Vagina (tissue), 2 donors: ENCODE data around the gene WWOX.

ENCODE experiments used
- POLR2A ChIP-seq, 2 donors: fragments of 450-650 bp; IDR thresholded peaks; one replicate each; pipeline ENCODE4 v1.6.1; 2017; ENCODE audit warnings: antibody characterized with exemption in 2 of 2, mild to moderate bottlenecking in 2 of 2, moderate library complexity in 2 of 2
- TF ChIP-seq, protein P1 (sequence below), 3 experiments: fragments of 450-650 bp in 2 of 3; fragments of 200-600 bp in 1 of 3; sonication (generic) in 1 of 3; IDR thresholded peaks; one replicate each; pipeline ENCODE4 v1.5.1; 2017 to 2019; ENCODE audit warnings: antibody characterized with exemption in 3 of 3, mild to moderate bottlenecking in 2 of 3, moderate library complexity in 2 of 3

DNA sequence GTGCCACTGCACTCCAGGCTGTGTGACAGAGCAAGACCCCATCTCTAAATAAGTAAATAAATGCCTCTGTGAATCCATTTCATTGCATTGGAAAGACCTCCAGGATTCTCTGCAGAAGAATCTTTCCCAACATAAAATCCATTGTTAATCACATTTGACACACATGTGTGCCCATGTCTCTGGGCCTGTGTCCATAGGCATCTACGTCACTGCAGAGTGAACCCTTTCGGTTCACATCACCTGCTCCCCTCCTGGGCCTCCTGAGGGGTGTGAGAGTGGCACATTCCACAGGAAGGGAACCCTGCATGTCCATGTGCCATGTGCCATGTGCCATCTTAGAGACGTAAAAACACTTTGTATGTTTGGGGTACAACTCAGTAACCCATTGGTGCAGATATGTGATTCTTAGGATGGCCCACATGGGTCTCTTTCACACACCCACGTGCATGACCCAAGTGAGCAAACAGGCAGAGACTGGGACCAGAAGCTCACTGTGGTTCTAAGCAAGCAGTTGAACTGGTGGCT lies 1073.6 kb downstream of the WWOX start:
- TF ChIP-seq, protein P1, sequence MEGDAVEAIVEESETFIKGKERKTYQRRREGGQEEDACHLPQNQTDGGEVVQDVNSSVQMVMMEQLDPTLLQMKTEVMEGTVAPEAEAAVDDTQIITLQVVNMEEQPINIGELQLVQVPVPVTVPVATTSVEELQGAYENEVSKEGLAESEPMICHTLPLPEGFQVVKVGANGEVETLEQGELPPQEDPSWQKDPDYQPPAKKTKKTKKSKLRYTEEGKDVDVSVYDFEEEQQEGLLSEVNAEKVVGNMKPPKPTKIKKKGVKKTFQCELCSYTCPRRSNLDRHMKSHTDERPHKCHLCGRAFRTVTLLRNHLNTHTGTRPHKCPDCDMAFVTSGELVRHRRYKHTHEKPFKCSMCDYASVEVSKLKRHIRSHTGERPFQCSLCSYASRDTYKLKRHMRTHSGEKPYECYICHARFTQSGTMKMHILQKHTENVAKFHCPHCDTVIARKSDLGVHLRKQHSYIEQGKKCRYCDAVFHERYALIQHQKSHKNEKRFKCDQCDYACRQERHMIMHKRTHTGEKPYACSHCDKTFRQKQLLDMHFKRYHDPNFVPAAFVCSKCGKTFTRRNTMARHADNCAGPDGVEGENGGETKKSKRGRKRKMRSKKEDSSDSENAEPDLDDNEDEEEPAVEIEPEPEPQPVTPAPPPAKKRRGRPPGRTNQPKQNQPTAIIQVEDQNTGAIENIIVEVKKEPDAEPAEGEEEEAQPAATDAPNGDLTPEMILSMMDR (IDR thresholded peaks at IDR 0.05), result no peak
- TF ChIP-seq POLR2A (IDR thresholded peaks at IDR 0.05), result no peak
